Stimulated activated CD8-positive, alpha-beta memory T cell treated with anti-CD3 and anti-CD28 coated beads, Interleukin-15, amount 100 ng/mL, for 1 hour (primary cell): ENCODE data around the gene UMODL1.

Experiments used
- DNase-seq: peaks from one replicate; pipeline ENCODE4 v3.0.0-alpha.2; 2020; ENCODE audit warnings: low read depth

UMODL1 gene

GRCh38 chr21:42190486-42190863, 119.4 kb downstream of the UMODL1 start:
- no peak for DNase-seq

GRCh38 chr21:42191064-42191463, 119.9 kb downstream of the UMODL1 start:
- DNase-seq, result no peak

- no peak for DNase-seq
Measured at GRCh38 chr21:42191696-42192595, 120.8 kb downstream of the UMODL1 start.
